HCT116 (cell line): ENCODE results near the gene KISS1R. TPM values are rescaled to one million over a fixed set of nuclear protein-coding genes. Genes with fewer than 3 reads are reported as not detected.

Experiments used
- ATAC-seq: fragments of 200-7000 bp; cut with Tn5 transposase; 2 replicates; pipeline ENCODE4 v1.9.1; 2020; ENCODE audit warnings: mild to moderate bottlenecking, moderate library complexity
- BruUV-seq: library from RNA; stranded (reverse); fragments of 400-500 nt; replicated peaks from 2 replicates; lab custom pipeline; 2021; lab: Mats Ljungman, UMichigan
- CTCF ChIA-PET: fragments of 300-600 bp; sonication (Branson Sonifier 250); formaldehyde crosslinking; loops from one replicate; lab custom pipeline; 2021; ENCODE audit warnings: antibody characterized with exemption; lab: Charles Lee
- POLR2A ChIA-PET: fragments of 300-600, 350-600 bp; sonication (Branson Sonifier 250); formaldehyde crosslinking; loops from one replicate; lab custom pipeline; 2021; ENCODE audit warnings: antibody characterized with exemption; lab: Charles Lee
- RAD21 ChIA-PET, 2 experiments: fragments of 300-600 bp; sonication (Branson Sonifier 250); formaldehyde crosslinking; loops; one replicate each; lab custom pipeline; 2023; ENCODE audit warnings: low total read pairs in 2 of 2; ENCODE audit not compliant: uncharacterized antibody in 2 of 2, unreplicated experiment in 2 of 2, low non-redundant PET in 1 of 2; lab: Charles Lee
- DNase-seq: peaks from one replicate; pipeline ENCODE4 v3.0.0-alpha.2; 2010; ENCODE audit warnings: low read depth, low spot score
- H2AFZ ChIP-seq: fragments of 200-600 bp; shearing (Covaris generic), sonication (generic); 2 replicates; pipeline ENCODE4 v1.6.1; 2017; ENCODE audit warnings: low read depth, mixed run types, mixed read lengths, antibody characterized with exemption, low read length; ENCODE audit not compliant: poor library complexity, severe bottlenecking
- H3K27ac ChIP-seq: 2 replicates; pipeline ENCODE4 v1.5.1; 2012; ENCODE audit warnings: low read depth, low read length
- H3K27me3 ChIP-seq: fragments of 200-600 bp; sonication (generic); 2 replicates; pipeline ENCODE4 v1.6.1; 2016; ENCODE audit warnings: mixed run types, low read length, mixed read lengths; ENCODE audit not compliant: insufficient read depth
- H3K36me3 ChIP-seq, 2 experiments: fragments of 200-500 bp in 1 of 2; fragments of 200-600 bp in 1 of 2; sonication (Bioruptor generic) in 1 of 2; sonication (generic) in 1 of 2; 2 replicates each; pipeline versions ENCODE4 v1.5.1 to v1.6.1; 2014 to 2016; ENCODE audit warnings: low read length in 2 of 2, inconsistent platforms in 1 of 2, mixed read lengths in 1 of 2, mixed run types in 1 of 2; ENCODE audit not compliant: insufficient read depth in 2 of 2, control insufficient read depth in 1 of 2
- H3K4me1 ChIP-seq, 2 experiments: fragments of 200-600 bp in 1 of 2; sonication (generic) in 1 of 2; 2 replicates each; pipeline versions ENCODE4 v1.5.1 to v1.6.1; 2012 to 2017; ENCODE audit warnings: low read length in 2 of 2, inconsistent platforms in 1 of 2, mild to moderate bottlenecking in 1 of 2, mixed read lengths in 1 of 2, mixed run types in 1 of 2, moderate library complexity in 1 of 2; ENCODE audit not compliant: insufficient read depth in 2 of 2, control insufficient read depth in 1 of 2
- H3K4me2 ChIP-seq: fragments of 200-600 bp; sonication (generic); 2 replicates; pipeline ENCODE4 v1.6.1; 2017; ENCODE audit warnings: mixed run types, low read length, mixed read lengths
- H3K4me3 ChIP-seq, 2 experiments: fragments of 200-600 bp in 1 of 2; sonication (generic) in 1 of 2; replicated peaks in 1 of 2; 2 replicates each; pipeline ENCODE4 v1.5.1; 2011 to 2016; ENCODE audit warnings: low read length in 2 of 2, control low read depth in 1 of 2, low read depth in 1 of 2, mild to moderate bottlenecking in 1 of 2, mixed read lengths in 1 of 2, mixed run types in 1 of 2
- H3K79me2 ChIP-seq: fragments of 200-600 bp; sonication (generic); 2 replicates; pipeline ENCODE4 v1.6.1; 2017; ENCODE audit warnings: mild to moderate bottlenecking, mixed run types, low read length, moderate library complexity, mixed read lengths; ENCODE audit not compliant: insufficient read depth
- H3K9ac ChIP-seq: fragments of 200-600 bp; sonication (generic); 2 replicates; pipeline ENCODE4 v1.6.1; 2016; ENCODE audit warnings: low read length, mixed read lengths
- H3K9me2 ChIP-seq: fragments of 200-600 bp; sonication (generic), shearing (Covaris generic); 2 replicates; pipeline ENCODE4 v1.6.1; 2017; ENCODE audit warnings: mixed run types, mild to moderate bottlenecking, moderate library complexity; ENCODE audit not compliant: insufficient read depth
- H3K9me3 ChIP-seq, 2 experiments: fragments of 200-500 bp in 1 of 2; fragments of 200-600 bp in 1 of 2; sonication (Bioruptor generic) in 1 of 2; sonication (generic) in 1 of 2; 2 replicates each; pipeline ENCODE4 v1.6.1; 2014 to 2017; ENCODE audit warnings: low read length in 2 of 2, mixed read lengths in 2 of 2, inconsistent platforms in 1 of 2, low read depth in 1 of 2, mild to moderate bottlenecking in 1 of 2, mixed run types in 1 of 2, moderate library complexity in 1 of 2; ENCODE audit not compliant: control insufficient read depth in 1 of 2, insufficient read depth in 1 of 2
- H4K20me1 ChIP-seq: fragments of 200-600 bp; sonication (generic), shearing (Covaris generic); 2 replicates; pipeline ENCODE4 v1.6.1; 2017; ENCODE audit warnings: mixed run types, mild to moderate bottlenecking, moderate library complexity; ENCODE audit not compliant: insufficient read depth
- CBX3 ChIP-seq: IDR thresholded peaks from 2 replicates; pipeline ENCODE4 v1.6.1; 2012; ENCODE audit warnings: low read depth
- CEBPB ChIP-seq: IDR thresholded peaks from 2 replicates; pipeline ENCODE4 v1.6.1; 2012; ENCODE audit warnings: low read depth
- CTCF ChIP-seq, 3 experiments: fragments of 200-600 bp in 1 of 3; sonication (generic) in 1 of 3; IDR thresholded peaks in 2 of 3; conservative IDR thresholded peaks in 1 of 3; 2 replicates each; pipeline ENCODE4 v1.5.1; 2012 to 2017; ENCODE audit warnings: low read depth in 2 of 3, low read length in 2 of 3, antibody characterized with exemption in 1 of 3, borderline replicate concordance in 1 of 3, control low read depth in 1 of 3, mild to moderate bottlenecking in 1 of 3, mixed read lengths in 1 of 3, mixed run types in 1 of 3, moderate library complexity in 1 of 3; ENCODE audit not compliant: insufficient read depth in 1 of 3
- EGR1 ChIP-seq: IDR thresholded peaks from 2 replicates; pipeline ENCODE4 v1.6.1; 2012; ENCODE audit warnings: low read depth
- ELF1 ChIP-seq: IDR thresholded peaks from 2 replicates; pipeline ENCODE4 v1.6.1; 2012; ENCODE audit warnings: low read depth, borderline replicate concordance
- EZH2 ChIP-seq: fragments of 200-600 bp; sonication (generic); IDR thresholded peaks from 2 replicates; pipeline ENCODE4 v1.6.1; 2017; ENCODE audit warnings: antibody characterized with exemption, mixed run types
- EZH2phosphoT487 ChIP-seq: fragments of 200-600 bp; IDR thresholded peaks from 2 replicates; pipeline ENCODE4 v1.6.1; 2018; ENCODE audit warnings: antibody characterized with exemption, borderline replicate concordance
- FOSL1 ChIP-seq: IDR thresholded peaks from 2 replicates; pipeline ENCODE4 v1.6.1; 2012; ENCODE audit warnings: low read depth
- POLR2A ChIP-seq: IDR thresholded peaks from 2 replicates; pipeline ENCODE4 v1.7.0; 2011; ENCODE audit warnings: borderline replicate concordance; ENCODE audit not compliant: insufficient read depth, insufficient read length; ENCODE audit errors: extremely low read depth
- POLR2AphosphoS5 ChIP-seq: IDR thresholded peaks from 2 replicates; pipeline ENCODE4 v1.6.1; 2011; ENCODE audit warnings: mild to moderate bottlenecking, low read depth, low read length, moderate library complexity
- RAD21 ChIP-seq: IDR thresholded peaks from 2 replicates; pipeline ENCODE4 v1.6.1; 2012; ENCODE audit warnings: low read depth, mild to moderate bottlenecking
- REST ChIP-seq: IDR thresholded peaks from 2 replicates; pipeline ENCODE4 v1.6.1; 2012; ENCODE audit warnings: low read depth
- SIN3A ChIP-seq: IDR thresholded peaks from 2 replicates; pipeline ENCODE4 v1.6.1; 2012; ENCODE audit warnings: low read depth
- SP1 ChIP-seq: IDR thresholded peaks from 2 replicates; pipeline ENCODE4 v1.6.1; 2012; ENCODE audit warnings: low read depth
- SRF ChIP-seq: IDR thresholded peaks from 2 replicates; pipeline ENCODE4 v1.6.1; 2012; ENCODE audit warnings: low read depth
- TCF7L2 ChIP-seq: IDR thresholded peaks from 2 replicates; pipeline ENCODE4 v1.7.0; 2011; ENCODE audit warnings: borderline replicate concordance, inconsistent platforms; ENCODE audit not compliant: insufficient read depth, insufficient read length; ENCODE audit errors: extremely low read depth
- YY1 ChIP-seq: IDR thresholded peaks from 2 replicates; pipeline ENCODE4 v1.6.1; 2011; ENCODE audit warnings: low read length, low read depth, moderate library complexity, mild to moderate bottlenecking; ENCODE audit not compliant: insufficient replicate concordance; ENCODE audit errors: extremely low read depth
- ZFX ChIP-seq: fragments of 450-650 bp; IDR thresholded peaks from 2 replicates; pipeline ENCODE4 v1.6.1; 2017
- ZNF274 ChIP-seq: fragments of 200-500 bp; sonication (Bioruptor generic); IDR thresholded peaks from 2 replicates; pipeline ENCODE4 v1.6.1; 2014; ENCODE audit warnings: mild to moderate bottlenecking, low read depth, low read length, inconsistent platforms
- intact Hi-C: fragments of 100-400 bp; cut with micrococcal nuclease; formaldehyde crosslinking; loops from 2 replicates; pipeline ENCODE4 v1.10.0; 2022
- total RNA-seq: library from RNA; stranded (reverse); gene quantifications from one replicate; pipeline ENCODE4 v1.2.1, GENCODE V29; 2021; ENCODE audit not compliant: unreplicated experiment
- TF ChIP-seq, protein P1 (sequence below): IDR thresholded peaks from 2 replicates; pipeline ENCODE4 v1.6.1; 2011; ENCODE audit warnings: mild to moderate bottlenecking, low read length, moderate library complexity; ENCODE audit not compliant: insufficient replicate concordance; ENCODE audit errors: extremely low read depth

KISS1R gene
- total RNA-seq, 1 experiment from 2014 or later: 5.9 TPM

DNA sequence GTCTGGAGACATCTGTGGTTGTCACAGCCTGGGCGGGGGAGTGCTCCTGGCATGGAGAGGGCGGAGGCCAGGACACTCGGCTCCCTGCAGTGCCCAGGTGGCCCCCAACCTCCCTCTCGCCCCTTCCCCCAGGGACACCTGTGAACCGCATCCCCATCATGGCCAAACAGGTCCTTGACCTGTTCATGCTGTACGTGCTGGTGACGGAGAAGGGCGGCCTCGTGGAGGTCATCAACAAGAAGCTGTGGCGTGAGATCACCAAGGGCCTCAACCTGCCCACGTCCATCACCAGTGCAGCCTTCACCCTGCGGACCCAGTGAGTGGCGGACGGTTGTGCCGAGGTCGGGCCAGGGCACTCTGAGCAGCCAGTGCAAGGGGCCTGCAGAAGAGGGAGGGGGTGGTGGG lies 47.0 kb downstream of the KISS1R start:
- TF ChIP-seq TCF7L2: no peak
- no peak for TF ChIP-seq ZFX
- TF ChIP-seq SRF: no peak
- no peak for TF ChIP-seq ZNF274
- no peak for TF ChIP-seq SIN3A
- TF ChIP-seq YY1: no peak
- TF ChIP-seq FOSL1: no peak
- no peak for TF ChIP-seq EZH2phosphoT487
- no peak for TF ChIP-seq RAD21
- no peak for TF ChIP-seq CBX3
- no peak for TF ChIP-seq CTCF (IDR thresholded peaks at IDR 0.05 in 2 of 3, conservative IDR thresholded peaks at IDR 0.05 in 1 of 3; ENCODE audit: borderline replicate concordance in 1 of 3, insufficient read depth in 1 of 3, low read depth in 2 of 3, low read length in 2 of 3)
- no peak for TF ChIP-seq EGR1
- no peak for TF ChIP-seq SP1
- TF ChIP-seq, protein P1, sequence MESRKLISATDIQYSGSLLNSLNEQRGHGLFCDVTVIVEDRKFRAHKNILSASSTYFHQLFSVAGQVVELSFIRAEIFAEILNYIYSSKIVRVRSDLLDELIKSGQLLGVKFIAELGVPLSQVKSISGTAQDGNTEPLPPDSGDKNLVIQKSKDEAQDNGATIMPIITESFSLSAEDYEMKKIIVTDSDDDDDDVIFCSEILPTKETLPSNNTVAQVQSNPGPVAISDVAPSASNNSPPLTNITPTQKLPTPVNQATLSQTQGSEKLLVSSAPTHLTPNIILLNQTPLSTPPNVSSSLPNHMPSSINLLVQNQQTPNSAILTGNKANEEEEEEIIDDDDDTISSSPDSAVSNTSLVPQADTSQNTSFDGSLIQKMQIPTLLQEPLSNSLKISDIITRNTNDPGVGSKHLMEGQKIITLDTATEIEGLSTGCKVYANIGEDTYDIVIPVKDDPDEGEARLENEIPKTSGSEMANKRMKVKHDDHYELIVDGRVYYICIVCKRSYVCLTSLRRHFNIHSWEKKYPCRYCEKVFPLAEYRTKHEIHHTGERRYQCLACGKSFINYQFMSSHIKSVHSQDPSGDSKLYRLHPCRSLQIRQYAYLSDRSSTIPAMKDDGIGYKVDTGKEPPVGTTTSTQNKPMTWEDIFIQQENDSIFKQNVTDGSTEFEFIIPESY: no peak
- no peak for TF ChIP-seq CEBPB
- no peak for TF ChIP-seq EZH2
- TF ChIP-seq ELF1: no peak
- no peak for TF ChIP-seq REST
- TF ChIP-seq POLR2A: no peak
- no peak for TF ChIP-seq POLR2AphosphoS5
- TF ChIP-seq, all 23 proteins: peak for 0
- Histone ChIP-seq H2AFZ (no peak overlapping the region), H3K4me2 (no peak overlapping the region), H3K4me1 (peaks cover 14 to 34% of the 10 kb centered on the region in 2 experiments), H4K20me1 (no peaks in the 10 kb centered on the region), H3K27me3 (no peaks in the 10 kb centered on the region), H3K9me3 (no peaks in the 10 kb centered on the region), H3K4me3 (no peak overlapping the region), H3K9me2 (no peaks in the 10 kb centered on the region), H3K27ac (no peak overlapping the region), H3K79me2 (no peaks in the 10 kb centered on the region), H3K36me3 (peaks cover 4 to 32% of the 10 kb centered on the region in 2 experiments), H3K9ac (no peak overlapping the region)
- no TSS peak for BruUV-seq
- ChIA-PET CTCF (no interaction called here), RAD21 (no interaction called here), POLR2A (no interaction called here)
- DNase-seq: no peak
- no peak for ATAC-seq
- intact Hi-C loops: no loop called here
